ENCODE measurements around the gene ADK.

Gene ADK

GRCh38 chr10:74439213-74439612, 288.2 kb downstream of the ADK start:
- TF ChIP-seq POLR2AphosphoS5 (IDR thresholded peaks at IDR 0.05; ENCODE audit: low read depth, low read length) (no peak), REST (IDR thresholded peaks at IDR 0.05; ENCODE audit: insufficient read depth in 1 of 2, low read depth in 2 of 2, low read length in 2 of 2) (no peak), SIN3A (IDR thresholded peaks at IDR 0.05; ENCODE audit: borderline replicate concordance, insufficient read depth, low read length) (no peak), FOXP2 (optimal IDR thresholded peaks at IDR 0.05; ENCODE audit: borderline replicate concordance, extremely low read depth, extremely low read length, insufficient read depth) (no peak), TAF1 (IDR thresholded peaks at IDR 0.05; ENCODE audit: borderline replicate concordance, insufficient read depth, low read length) (no peak)

- TF ChIP-seq POLR2AphosphoS5 (IDR thresholded peaks at IDR 0.05; ENCODE audit: low read depth, low read length): no peak
- TF ChIP-seq REST (IDR thresholded peaks at IDR 0.05; ENCODE audit: insufficient read depth in 1 of 2, low read depth in 2 of 2, low read length in 2 of 2): no peak
These were observed 294.5 kb downstream of the ADK start for GRCh38 chr10:74445493-74445892.

GRCh38 chr10:74450602-74451001, 299.6 kb downstream of the ADK start:
- TF ChIP-seq TAF1 (IDR thresholded peaks at IDR 0.05; ENCODE audit: borderline replicate concordance, insufficient read depth, low read length) (no peak), SIN3A (IDR thresholded peaks at IDR 0.05; ENCODE audit: borderline replicate concordance, insufficient read depth, low read length) (no peak), REST (IDR thresholded peaks at IDR 0.05; ENCODE audit: insufficient read depth in 1 of 2, low read depth in 2 of 2, low read length in 2 of 2) (no peak), FOXP2 (optimal IDR thresholded peaks at IDR 0.05; ENCODE audit: borderline replicate concordance, extremely low read depth, extremely low read length, insufficient read depth) (no peak), POLR2AphosphoS5 (IDR thresholded peaks at IDR 0.05; ENCODE audit: low read depth, low read length) (no peak)

- TF ChIP-seq POLR2AphosphoS5 (IDR thresholded peaks at IDR 0.05; ENCODE audit: low read depth, low read length): no peak
- no peak for TF ChIP-seq SIN3A (IDR thresholded peaks at IDR 0.05; ENCODE audit: borderline replicate concordance, insufficient read depth, low read length)
- TF ChIP-seq TAF1 (IDR thresholded peaks at IDR 0.05; ENCODE audit: borderline replicate concordance, insufficient read depth, low read length): no peak
- TF ChIP-seq REST (IDR thresholded peaks at IDR 0.05; ENCODE audit: insufficient read depth in 1 of 2, low read depth in 2 of 2, low read length in 2 of 2): no peak
- TF ChIP-seq FOXP2 (optimal IDR thresholded peaks at IDR 0.05; ENCODE audit: borderline replicate concordance, extremely low read depth, extremely low read length, insufficient read depth): no peak
These were observed 300.3 kb downstream of the ADK start for GRCh38 chr10:74451127-74451829.

- TF ChIP-seq FOXP2 (optimal IDR thresholded peaks at IDR 0.05; ENCODE audit: borderline replicate concordance, extremely low read depth, extremely low read length, insufficient read depth) (no peak), TAF1 (IDR thresholded peaks at IDR 0.05; ENCODE audit: borderline replicate concordance, insufficient read depth, low read length) (no peak), REST (IDR thresholded peaks at IDR 0.05; ENCODE audit: insufficient read depth in 1 of 2, low read depth in 2 of 2, low read length in 2 of 2) (no peak), POLR2AphosphoS5 (IDR thresholded peaks at IDR 0.05; ENCODE audit: low read depth, low read length) (no peak), SIN3A (IDR thresholded peaks at IDR 0.05; ENCODE audit: borderline replicate concordance, insufficient read depth, low read length) (no peak)
These were observed 302.1 kb downstream of the ADK start for GRCh38 chr10:74453169-74453568.
